ENCODE measurements around the gene CDK1.

Gene CDK1

GRCh38 chr10:60778971-60779796, 906 bp downstream of the CDK1 start:
- DNase-seq: no peak

DNA sequence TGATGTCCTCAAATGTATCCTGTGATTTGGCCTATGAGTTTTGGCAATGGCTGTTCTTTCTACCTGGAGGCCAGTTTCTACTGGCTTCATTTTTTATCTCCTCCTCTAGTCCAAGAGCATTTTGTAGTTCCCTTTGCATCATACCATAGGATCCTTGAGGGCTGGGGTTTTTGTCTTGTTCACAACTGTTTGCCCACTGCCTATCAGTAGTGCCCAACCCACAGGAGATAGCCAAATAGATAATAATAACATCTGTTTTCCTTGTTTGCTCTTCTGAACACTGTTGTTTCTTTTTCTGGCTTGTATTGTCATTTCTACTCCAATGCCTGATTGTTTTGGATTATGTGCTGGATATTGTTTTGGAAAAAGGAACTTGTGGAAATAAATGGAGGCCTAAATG, 3.4 kb downstream of the CDK1 start:
- DNase-seq: no peak

DNA sequence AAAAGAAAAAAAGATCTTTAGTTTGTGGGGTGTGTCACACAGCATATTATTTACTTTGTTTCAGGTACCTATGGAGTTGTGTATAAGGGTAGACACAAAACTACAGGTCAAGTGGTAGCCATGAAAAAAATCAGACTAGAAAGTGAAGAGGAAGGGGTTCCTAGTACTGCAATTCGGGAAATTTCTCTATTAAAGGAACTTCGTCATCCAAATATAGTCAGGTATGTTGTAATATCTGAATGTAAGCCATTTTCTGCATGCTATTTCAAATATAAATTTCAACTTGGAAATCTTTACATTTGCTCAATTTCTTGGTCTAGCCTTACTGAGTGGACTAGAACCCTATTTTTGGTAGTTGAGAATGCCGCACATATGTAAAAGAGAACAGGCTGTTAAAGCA, 6.4 kb downstream of the CDK1 start:
- DNase-seq: no peak

- DNase-seq: no peak
These were observed 10.3 kb downstream of the CDK1 start for GRCh38 chr10:60788544-60788943.

GRCh38 chr10:60789340-60789739, 11.1 kb downstream of the CDK1 start:
- DNase-seq: no peak

- no peak for DNase-seq
These were observed 16.7 kb downstream of the CDK1 start for GRCh38 chr10:60794953-60795352.

DNA sequence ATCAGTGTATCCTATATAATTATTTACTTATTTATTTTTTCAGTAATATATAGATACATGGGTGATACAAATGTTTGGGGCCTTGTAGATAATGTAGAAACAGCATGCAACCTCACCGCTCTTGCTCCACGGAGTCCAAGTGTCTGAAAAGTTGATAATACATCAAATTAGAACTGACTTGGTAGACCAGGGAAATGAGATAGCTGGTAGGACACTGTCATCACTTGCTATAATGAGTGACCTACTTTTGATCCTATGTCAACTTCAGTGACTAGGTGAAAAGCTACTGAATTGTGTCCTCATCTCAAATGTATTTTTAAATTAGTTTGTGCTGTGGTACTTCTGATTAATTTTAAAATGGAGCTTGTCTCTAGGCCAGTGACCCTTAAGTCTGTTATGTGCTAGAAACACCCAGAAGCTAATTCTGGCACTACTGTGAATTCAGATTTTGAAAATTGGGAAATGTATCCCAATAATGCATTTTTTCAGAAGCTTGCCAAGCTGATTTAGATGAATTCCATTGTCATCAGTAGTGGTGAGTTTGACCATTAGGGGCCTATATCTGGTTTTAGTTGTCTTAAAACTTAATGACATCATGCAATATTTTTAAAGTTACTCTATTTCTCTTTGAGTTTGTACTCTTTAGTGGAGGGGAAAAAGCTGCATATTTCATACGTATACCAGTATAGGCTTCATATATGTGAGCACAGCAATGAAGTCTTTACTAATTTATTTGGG, 17.4 kb downstream of the CDK1 start:
- no peak for DNase-seq

- no peak for DNase-seq
These were observed 18.2 kb downstream of the CDK1 start for GRCh38 chr10:60796481-60796880.

GRCh38 chr10:60797200-60797599, 18.9 kb downstream of the CDK1 start:
- DNase-seq: no peak

- no peak for DNase-seq
These were observed 19.8 kb downstream of the CDK1 start for GRCh38 chr10:60798031-60798430.

- DNase-seq: no peak
These were observed 20.6 kb downstream of the CDK1 start for GRCh38 chr10:60798870-60799269.

- DNase-seq: no peak
These were observed 21.8 kb downstream of the CDK1 start for GRCh38 chr10:60799971-60800650.

- DNase-seq: no peak
These were observed 22.6 kb downstream of the CDK1 start for GRCh38 chr10:60800918-60801317.

GRCh38 chr10:60801522-60801921, 23.2 kb downstream of the CDK1 start:
- no peak for DNase-seq

DNA sequence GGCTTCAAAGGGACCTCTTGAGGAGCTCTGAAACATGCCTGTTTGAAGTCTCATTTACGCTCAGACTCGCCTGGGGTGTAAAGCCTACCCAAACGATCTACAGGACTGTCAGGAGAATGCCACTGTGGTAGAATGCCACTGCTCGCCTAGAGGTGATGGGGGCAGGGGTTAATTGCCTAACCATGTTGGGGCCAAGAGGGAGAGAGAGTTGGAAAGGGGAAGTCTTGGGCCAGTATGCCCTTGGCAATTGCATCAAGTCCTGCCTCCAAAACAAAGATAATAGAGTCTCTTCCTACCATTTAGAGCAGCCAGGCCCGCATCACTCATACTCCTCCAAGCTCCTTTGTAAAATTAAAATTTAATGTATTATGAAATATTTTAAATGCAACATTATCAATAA, 25.2 kb downstream of the CDK1 start:
- DNase-seq: no peak

- no peak for DNase-seq
These were observed 25.6 kb downstream of the CDK1 start for GRCh38 chr10:60803865-60804264.

- DNase-seq: no peak
These were observed 28.6 kb downstream of the CDK1 start for GRCh38 chr10:60806921-60807320.

GRCh38 chr10:60807499-60807898, 29.2 kb downstream of the CDK1 start:
- no peak for DNase-seq

GRCh38 chr10:60808036-60808435, 29.8 kb downstream of the CDK1 start:
- DNase-seq: no peak

DNA sequence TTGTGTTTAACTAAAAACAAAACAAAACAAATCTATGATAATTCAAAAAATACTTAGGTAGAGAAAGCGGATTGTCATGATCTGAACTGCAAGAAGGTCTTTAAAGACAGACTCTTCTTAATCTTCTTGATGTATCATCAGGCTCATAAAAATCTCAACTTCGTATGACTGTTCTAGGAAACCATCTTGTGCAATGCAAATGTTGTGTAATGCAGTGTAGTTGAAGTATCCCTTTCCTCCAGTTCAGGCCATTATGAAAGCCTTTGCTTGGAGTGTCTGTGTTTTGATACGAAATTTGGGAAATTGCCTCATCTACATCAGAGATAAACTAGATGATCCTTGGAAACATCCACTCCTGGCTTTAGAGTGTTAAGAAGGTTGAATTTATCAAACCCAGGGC, 30.9 kb downstream of the CDK1 start:
- no peak for DNase-seq

DNA sequence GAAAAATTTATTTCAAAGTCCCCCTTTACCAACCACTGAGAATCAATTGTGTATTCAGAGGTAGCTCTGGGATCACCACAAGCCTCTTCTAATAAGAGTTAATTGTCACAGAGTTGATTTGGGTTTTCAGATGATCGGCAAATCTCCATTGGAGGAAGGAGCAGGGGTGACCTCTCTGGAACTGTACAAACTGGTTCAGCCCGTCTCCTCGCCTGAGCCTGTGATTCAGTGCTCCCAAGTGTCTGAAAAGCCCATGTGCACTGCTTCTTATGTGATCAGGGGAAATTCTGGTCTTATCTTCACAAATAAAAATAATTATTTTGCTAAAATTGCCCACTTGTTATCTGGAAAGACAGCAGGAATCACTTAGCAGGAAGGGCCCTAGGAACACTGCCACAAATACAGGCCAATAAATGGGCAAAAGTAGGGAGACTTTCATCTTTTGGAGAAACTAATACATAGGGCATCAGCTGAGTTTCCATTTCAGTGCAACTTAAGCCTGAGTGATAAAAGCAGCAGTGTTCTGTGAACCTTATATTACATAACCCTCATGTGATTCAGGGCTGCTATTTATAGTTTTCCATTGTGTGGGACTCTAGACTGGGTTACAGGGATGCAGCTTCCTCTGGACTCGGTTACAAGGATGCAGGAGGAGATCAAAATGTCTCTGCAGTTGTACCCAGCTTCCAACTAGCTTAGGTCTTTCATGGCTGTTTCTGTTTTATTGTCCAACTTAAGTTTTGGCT, 32.3 kb downstream of the CDK1 start:
- DNase-seq: no peak

DNA sequence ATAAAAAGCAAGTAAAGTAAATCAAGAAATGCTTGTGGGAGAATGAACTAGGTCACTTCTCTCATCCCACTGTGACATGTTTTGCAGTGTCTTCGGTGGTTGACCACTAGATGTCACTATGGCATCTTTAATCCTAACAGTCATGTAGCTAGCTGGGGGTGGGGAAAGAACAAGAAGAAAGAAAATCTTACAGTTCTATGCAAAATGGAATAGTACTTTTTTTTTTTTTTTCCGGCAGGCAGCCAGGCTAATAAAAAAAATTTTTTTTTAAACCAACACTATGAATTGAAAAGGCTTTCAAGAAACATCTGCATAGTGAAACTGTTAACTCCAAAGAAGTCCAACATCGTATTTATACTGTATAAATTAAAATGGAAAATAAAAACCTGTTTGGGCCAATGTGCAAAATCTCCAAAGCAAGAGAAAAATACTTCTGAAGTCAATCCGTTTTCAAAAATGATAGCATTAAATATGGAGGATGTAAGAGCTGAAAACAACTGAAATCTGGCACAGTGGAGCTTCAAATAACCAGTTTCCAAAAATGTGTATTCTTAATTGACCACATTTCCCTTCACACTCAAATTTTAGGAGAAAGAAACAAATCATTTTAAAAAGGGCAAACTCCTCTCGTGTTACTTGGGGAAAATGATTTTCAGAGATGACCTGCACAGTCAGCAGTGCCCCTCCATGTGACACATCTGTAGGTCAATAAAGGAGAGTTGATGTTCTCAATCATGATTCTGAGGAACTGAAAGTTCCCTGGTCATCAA, 38.5 kb downstream of the CDK1 start:
- no peak for DNase-seq

Data from activated CD4-positive, alpha-beta T cell treated with anti-CD3 and anti-CD28 coated beads for 1 hour (primary cell).